Measurements from ENCODE around the gene SMPD1.

Gene SMPD1

DNA sequence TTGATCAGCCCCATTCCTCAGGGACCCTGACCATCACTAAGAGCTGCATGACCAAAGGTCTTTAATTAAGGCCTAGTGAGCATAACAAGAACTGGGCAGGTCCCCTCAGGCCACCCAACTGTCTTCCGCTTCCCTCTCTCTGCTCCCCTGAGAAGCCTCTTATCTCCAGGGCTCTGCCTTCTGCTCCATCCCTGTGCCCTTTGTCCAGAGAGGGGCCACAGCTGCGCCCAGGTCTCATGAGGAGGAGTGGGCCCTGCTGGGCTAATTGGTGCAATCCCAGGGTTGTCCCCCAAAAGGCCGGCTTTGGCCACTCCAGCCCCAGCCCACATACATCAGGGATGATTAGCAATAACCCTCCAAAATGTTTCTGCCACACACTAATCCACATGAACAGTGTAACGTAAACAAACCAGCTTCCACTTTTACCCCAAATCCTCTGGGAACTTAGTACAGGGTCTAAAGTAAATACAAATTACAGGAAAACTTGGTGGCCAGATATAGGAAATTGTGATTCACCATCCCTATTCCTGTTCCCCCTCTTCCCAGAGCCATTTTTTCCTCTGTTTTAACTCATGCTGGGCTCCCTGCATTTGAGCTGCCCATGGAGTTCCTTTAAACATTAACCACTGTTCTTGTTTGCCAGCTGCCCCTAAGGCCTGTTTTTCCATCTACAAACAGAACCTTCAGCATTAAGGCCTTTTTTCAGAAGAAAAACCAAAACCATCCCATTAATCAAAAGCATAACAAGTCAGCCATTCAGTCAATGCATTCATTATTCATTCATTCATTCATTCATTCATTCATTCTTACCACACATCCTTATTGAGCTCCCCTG lies 35.4 kb upstream of the SMPD1 start:
- DNase-seq (ENCODE audit: low read depth): peak; percentile 59
- H3K4me3 ChIP-seq (ENCODE audit: control insufficient read depth, low read depth, low read length): no peak overlapping the region
- no peak for TF ChIP-seq CTCF (conservative IDR thresholded peaks at IDR 0.05; ENCODE audit: control insufficient read depth, insufficient read depth, low read depth, low read length)

GRCh38 chr11:6356503-6357055 lies 33.7 kb upstream of the SMPD1 start:
- no peak for TF ChIP-seq CTCF (conservative IDR thresholded peaks at IDR 0.05; ENCODE audit: control insufficient read depth, insufficient read depth, low read depth, low read length)
- no peak for DNase-seq (ENCODE audit: low read depth)
- H3K4me3 ChIP-seq (ENCODE audit: control insufficient read depth, low read depth, low read length): no peak overlapping the region

GRCh38 chr11:6357222-6357621 lies 33.1 kb upstream of the SMPD1 start:
- no peak overlapping the region for H3K4me3 ChIP-seq (ENCODE audit: control insufficient read depth, low read depth, low read length)
- TF ChIP-seq CTCF (conservative IDR thresholded peaks at IDR 0.05; ENCODE audit: control insufficient read depth, insufficient read depth, low read depth, low read length): no peak
- DNase-seq (ENCODE audit: low read depth): peak; percentile 96

- H3K4me3 ChIP-seq (ENCODE audit: control insufficient read depth, low read depth, low read length): no peak overlapping the region
- no peak for DNase-seq (ENCODE audit: low read depth)
- no peak for TF ChIP-seq CTCF (conservative IDR thresholded peaks at IDR 0.05; ENCODE audit: control insufficient read depth, insufficient read depth, low read depth, low read length)
Observed at GRCh38 chr11:6360183-6360582, 30.1 kb upstream of the SMPD1 start.

DNA sequence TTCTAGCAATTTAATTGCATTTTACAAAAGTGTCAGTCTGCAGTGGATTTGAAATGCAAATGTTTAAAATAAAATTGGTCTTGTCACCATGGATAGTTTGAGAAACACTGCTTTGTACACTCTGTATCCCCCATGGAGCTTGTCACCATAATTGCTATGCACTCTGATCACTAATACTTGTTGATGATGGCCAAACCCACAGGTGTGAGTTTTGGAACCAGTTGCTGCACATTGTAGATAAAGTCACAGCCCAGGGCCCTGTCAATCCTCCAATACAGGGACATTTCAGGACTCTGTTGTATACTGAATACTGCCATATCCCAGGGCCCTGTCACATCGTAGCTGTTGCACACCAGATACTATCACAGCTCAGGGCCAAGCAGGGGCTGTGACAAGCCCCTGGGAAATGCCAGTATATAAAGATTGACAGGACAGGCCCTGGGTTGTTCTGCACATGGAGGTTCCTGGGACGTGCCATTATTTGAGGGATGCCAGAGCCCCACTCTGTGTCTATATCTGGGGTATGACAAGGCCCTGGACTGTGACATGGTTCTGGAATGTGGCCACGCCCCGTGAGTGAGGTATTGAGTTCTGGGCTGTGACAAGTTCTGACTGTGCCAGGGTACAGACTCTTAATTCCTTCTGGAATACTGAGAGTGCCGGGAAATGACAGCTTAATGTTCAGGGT lies 27.9 kb upstream of the SMPD1 start:
- DNase-seq (ENCODE audit: low read depth): no peak
- no peak overlapping the region for H3K4me3 ChIP-seq (ENCODE audit: control insufficient read depth, low read depth, low read length)
- no peak for TF ChIP-seq CTCF (conservative IDR thresholded peaks at IDR 0.05; ENCODE audit: control insufficient read depth, insufficient read depth, low read depth, low read length)

GRCh38 chr11:6362873-6363678 lies 27.2 kb upstream of the SMPD1 start:
- TF ChIP-seq CTCF (conservative IDR thresholded peaks at IDR 0.05; ENCODE audit: control insufficient read depth, insufficient read depth, low read depth, low read length): peak; percentile 96
- DNase-seq (ENCODE audit: low read depth): peak; percentile 81
- H3K4me3 ChIP-seq (ENCODE audit: control insufficient read depth, low read depth, low read length): no peak overlapping the region

Data from fibroblast of mammary gland (primary cell).